Measurements from ENCODE around the gene TRAPPC3.
A peak's percentile ranks its signal among the peaks of the same experiment; 100 is the strongest.

The TRAPPC3 gene

GRCh38 chr1:36178471-36179219, 29.4 kb upstream of the TRAPPC3 start:
- H3K27ac ChIP-seq: peak overlapping the region; percentile 89
- TF ChIP-seq, protein P1, sequence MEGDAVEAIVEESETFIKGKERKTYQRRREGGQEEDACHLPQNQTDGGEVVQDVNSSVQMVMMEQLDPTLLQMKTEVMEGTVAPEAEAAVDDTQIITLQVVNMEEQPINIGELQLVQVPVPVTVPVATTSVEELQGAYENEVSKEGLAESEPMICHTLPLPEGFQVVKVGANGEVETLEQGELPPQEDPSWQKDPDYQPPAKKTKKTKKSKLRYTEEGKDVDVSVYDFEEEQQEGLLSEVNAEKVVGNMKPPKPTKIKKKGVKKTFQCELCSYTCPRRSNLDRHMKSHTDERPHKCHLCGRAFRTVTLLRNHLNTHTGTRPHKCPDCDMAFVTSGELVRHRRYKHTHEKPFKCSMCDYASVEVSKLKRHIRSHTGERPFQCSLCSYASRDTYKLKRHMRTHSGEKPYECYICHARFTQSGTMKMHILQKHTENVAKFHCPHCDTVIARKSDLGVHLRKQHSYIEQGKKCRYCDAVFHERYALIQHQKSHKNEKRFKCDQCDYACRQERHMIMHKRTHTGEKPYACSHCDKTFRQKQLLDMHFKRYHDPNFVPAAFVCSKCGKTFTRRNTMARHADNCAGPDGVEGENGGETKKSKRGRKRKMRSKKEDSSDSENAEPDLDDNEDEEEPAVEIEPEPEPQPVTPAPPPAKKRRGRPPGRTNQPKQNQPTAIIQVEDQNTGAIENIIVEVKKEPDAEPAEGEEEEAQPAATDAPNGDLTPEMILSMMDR (IDR thresholded peaks at IDR 0.05): peak; percentile 14; the same call in 1 of the 2 replicates
- TF ChIP-seq ZFX (IDR thresholded peaks at IDR 0.05; ENCODE audit: borderline replicate concordance): no peak

DNA sequence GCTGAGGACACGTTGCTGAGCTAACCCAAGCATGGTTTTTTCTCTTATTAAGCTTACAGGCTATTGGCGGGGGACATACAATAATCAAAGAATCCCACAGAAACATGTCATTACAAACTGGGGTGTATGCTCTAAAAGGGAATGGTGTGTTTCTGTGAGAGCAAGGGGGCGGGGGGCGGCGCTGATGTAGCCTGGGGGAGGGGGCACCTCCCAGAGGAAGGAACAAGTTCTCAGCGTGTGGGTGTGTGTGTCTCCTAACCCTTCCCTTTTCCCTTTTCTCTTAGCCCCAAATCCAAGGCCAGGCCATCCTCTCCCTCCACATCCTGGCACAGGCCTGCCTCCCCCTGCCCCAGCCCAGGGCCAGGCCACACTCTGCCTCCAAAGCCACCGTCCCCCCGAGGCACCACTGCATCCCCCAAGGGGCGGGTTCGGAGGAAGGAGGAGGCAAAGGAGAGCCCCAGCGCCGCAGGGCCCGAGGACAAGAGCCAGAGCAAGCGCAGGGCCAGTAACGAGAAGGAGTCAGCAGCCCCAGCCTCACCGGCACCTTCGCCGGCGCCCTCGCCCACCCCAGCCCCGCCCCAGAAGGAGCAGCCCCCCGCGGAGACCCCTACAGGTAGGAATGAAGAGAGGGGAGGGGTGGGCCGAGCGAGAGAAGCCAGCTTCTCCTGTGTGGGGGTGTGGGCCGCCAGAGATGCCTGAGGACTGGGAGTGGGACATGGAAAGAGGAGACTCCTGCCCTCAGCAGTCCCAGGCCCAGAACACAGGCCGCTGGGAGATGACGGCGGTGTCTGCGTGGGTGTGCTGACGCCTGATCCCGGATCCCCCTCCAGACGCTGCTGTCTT, 28.5 kb upstream of the TRAPPC3 start:
- peak overlapping the region; percentile 89 for H3K27ac ChIP-seq
- TF ChIP-seq ZFX (IDR thresholded peaks at IDR 0.05; ENCODE audit: borderline replicate concordance): no peak

- peak overlapping the region; percentile 13; the same call in 1 of the 2 replicates for H3K27ac ChIP-seq
- TF ChIP-seq ZFX (IDR thresholded peaks at IDR 0.05; ENCODE audit: borderline replicate concordance): no peak
- TF ChIP-seq, protein P1 (IDR thresholded peaks at IDR 0.05): no peak
Measured at GRCh38 chr1:36176106-36176949, 27.0 kb upstream of the TRAPPC3 start.

- TF ChIP-seq, protein P1 (IDR thresholded peaks at IDR 0.05): no peak
- TF ChIP-seq ZFX (IDR thresholded peaks at IDR 0.05; ENCODE audit: borderline replicate concordance): no peak
- 0 out of 2 replicates have a peak overlapping the region, but pooled peaks have one; percentile 3 for H3K27ac ChIP-seq
Measured at GRCh38 chr1:36175137-36176095, 26.1 kb upstream of the TRAPPC3 start.

DNA sequence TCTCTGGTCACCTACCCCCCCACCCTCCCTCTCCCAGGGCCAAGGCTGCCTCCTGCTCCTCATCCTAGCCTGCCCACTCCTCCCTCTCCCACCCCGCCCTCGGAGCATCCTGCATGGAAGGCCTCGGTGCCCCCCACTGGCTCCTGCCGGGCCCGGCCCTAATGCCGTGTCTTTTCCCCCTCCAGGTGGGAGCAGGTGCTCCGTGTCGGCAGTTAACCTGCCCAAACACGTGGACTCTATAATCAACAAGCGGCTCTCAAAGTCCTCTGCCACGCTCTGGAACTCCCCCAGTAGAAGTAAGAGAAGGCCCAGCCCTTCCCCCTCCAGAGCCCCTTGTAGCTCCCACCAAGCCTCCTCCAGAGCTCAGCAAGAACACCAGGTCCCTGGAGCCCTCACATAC, 25.4 kb upstream of the TRAPPC3 start:
- no peak for TF ChIP-seq ZFX (IDR thresholded peaks at IDR 0.05; ENCODE audit: borderline replicate concordance)
- TF ChIP-seq, protein P1 (IDR thresholded peaks at IDR 0.05): no peak
- 0 out of 2 replicates have a peak overlapping the region, but pooled peaks have one; percentile 3 for H3K27ac ChIP-seq

- TF ChIP-seq ZFX (IDR thresholded peaks at IDR 0.05; ENCODE audit: borderline replicate concordance): no peak
- TF ChIP-seq, protein P1 (IDR thresholded peaks at IDR 0.05): no peak
- H3K27ac ChIP-seq: no peak overlapping the region
Measured at GRCh38 chr1:36172983-36173382, 23.7 kb upstream of the TRAPPC3 start.
